Caco-2 (cell line): Measurements from ENCODE around the gene PCDH18. TPM values are rescaled to one million over a fixed set of nuclear protein-coding genes. Genes with fewer than 3 reads are reported as not detected.
"Not testable (repeated sequence)": the region's sequence is repeated elsewhere in the genome, so short reads cannot be mapped to it uniquely, and the experiment has no call there.

Source experiments
- BruUV-seq: library from RNA; stranded (reverse); fragments of 400-500 nt; replicated peaks from 2 replicates; lab custom pipeline; 2021; lab: Mats Ljungman, UMichigan
- CTCF ChIA-PET: fragments of 300-600 bp; sonication (Branson Sonifier 250); formaldehyde crosslinking; loops from one replicate; lab custom pipeline; 2022; ENCODE audit warnings: antibody characterized with exemption; lab: Charles Lee
- POLR2A ChIA-PET: fragments of 300-600 bp; sonication (Branson Sonifier 250); formaldehyde crosslinking; loops from one replicate; lab custom pipeline; 2022; ENCODE audit warnings: antibody characterized with exemption; lab: Charles Lee
- DNase-seq, 2 experiments: peaks; one replicate each; pipeline versions ENCODE4 v3.0.0 to v3.0.0-alpha.2; 2020 to 2022
- H3K27me3 ChIP-seq: replicated peaks from 2 replicates; pipeline ENCODE4 v1.6.0; 2011; ENCODE audit warnings: low read length; ENCODE audit not compliant: control insufficient read depth, insufficient read depth
- H3K36me3 ChIP-seq: 2 replicates; pipeline ENCODE4 v1.5.1; 2011; ENCODE audit warnings: low read length; ENCODE audit not compliant: control insufficient read depth, insufficient read depth
- H3K4me1 ChIP-seq: fragments of 250-450 bp; sonication (Bioruptor Pico); 2 replicates; pipeline ENCODE4 v1.5.1; 2020; ENCODE audit warnings: mild to moderate bottlenecking
- H3K4me3 ChIP-seq: 2 replicates; pipeline ENCODE4 v1.5.1; 2011; ENCODE audit warnings: low read depth, mild to moderate bottlenecking, control low read depth, low read length
- H3K9me3 ChIP-seq: fragments of 250-450 bp; sonication (Bioruptor Pico); 2 replicates; pipeline ENCODE4 v1.5.1; 2020; ENCODE audit warnings: mild to moderate bottlenecking, moderate library complexity
- H3K27ac Mint-ChIP-seq: one replicate; pipeline ENCODE4 v1.8.0; 2022; ENCODE audit warnings: mixed read lengths; ENCODE audit not compliant: unreplicated experiment
- H3K27me3 Mint-ChIP-seq: one replicate; pipeline ENCODE4 v1.8.0; 2022; ENCODE audit warnings: mixed read lengths; ENCODE audit not compliant: insufficient read depth, unreplicated experiment
- H3K36me3 Mint-ChIP-seq: one replicate; pipeline ENCODE4 v1.8.0; 2022; ENCODE audit warnings: mild to moderate bottlenecking, mixed read lengths; ENCODE audit not compliant: insufficient read depth, unreplicated experiment
- H3K4me1 Mint-ChIP-seq: one replicate; pipeline ENCODE4 v1.8.0; 2022; ENCODE audit warnings: low read depth, mixed read lengths; ENCODE audit not compliant: unreplicated experiment
- H3K4me3 Mint-ChIP-seq: one replicate; pipeline ENCODE4 v1.8.0; 2022; ENCODE audit warnings: mild to moderate bottlenecking, moderate library complexity, mixed read lengths; ENCODE audit not compliant: unreplicated experiment
- H3K9me3 Mint-ChIP-seq: one replicate; pipeline ENCODE4 v1.8.0; 2022; ENCODE audit warnings: mixed read lengths; ENCODE audit not compliant: unreplicated experiment
- CTCF ChIP-seq, 2 experiments: fragments of 200-600 bp in 1 of 2; IDR thresholded peaks; 1 replicate in 1 of 2; 2 replicates in 1 of 2; pipeline versions ENCODE4 v1.5.1 to v1.8.0; 2011 to 2022; ENCODE audit warnings: antibody characterized with exemption in 1 of 2, control low read depth in 1 of 2, inconsistent platforms in 1 of 2, low read depth in 1 of 2, low read length in 1 of 2, mild to moderate bottlenecking in 1 of 2, moderate library complexity in 1 of 2; ENCODE audit not compliant: insufficient read depth in 1 of 2, severe bottlenecking in 1 of 2, unreplicated experiment in 1 of 2
- intact Hi-C: fragments of 100-400 bp; cut with micrococcal nuclease; formaldehyde crosslinking; loops from one replicate; pipeline ENCODE4 v1.10.0; 2022; ENCODE audit not compliant: unreplicated experiment
- total RNA-seq: library from RNA; stranded (reverse); gene quantifications from 2 replicates; pipeline ENCODE4 v1.2.3, GENCODE V29; 2022

Gene PCDH18
- total RNA-seq, 1 experiment from 2014 or later = 0.29 TPM

GRCh38 chr4:137521053-137521452, 11.2 kb downstream of the PCDH18 start:
- H3K4me1 ChIP-seq = no peaks in the 10 kb centered on the region
- no peaks in the 10 kb centered on the region for H3K9me3 Mint-ChIP-seq
- no peak for DNase-seq
- POLR2A ChIA-PET = no interaction called here
- H3K27me3 ChIP-seq = no peaks in the 10 kb centered on the region
- H3K4me3 ChIP-seq = no peak overlapping the region
- no peaks in the 10 kb centered on the region for H3K36me3 ChIP-seq
- H3K27ac Mint-ChIP-seq = no peak overlapping the region
- no peaks in the 10 kb centered on the region for H3K9me3 ChIP-seq
- H3K36me3 Mint-ChIP-seq = no peaks in the 10 kb centered on the region
- CTCF ChIA-PET = no interaction called here
- no peaks in the 10 kb centered on the region for H3K27me3 Mint-ChIP-seq
- intact Hi-C loops = no loop called here
- TF ChIP-seq CTCF (IDR thresholded peaks at IDR 0.05; ENCODE audit: insufficient read depth in 1 of 2, low read depth in 1 of 2, low read length in 1 of 2, severe bottlenecking in 1 of 2, unreplicated experiment in 1 of 2) = no peak
- no TSS peak for BruUV-seq
- H3K4me1 Mint-ChIP-seq = no peaks in the 10 kb centered on the region
- no peak overlapping the region for H3K4me3 Mint-ChIP-seq

DNA sequence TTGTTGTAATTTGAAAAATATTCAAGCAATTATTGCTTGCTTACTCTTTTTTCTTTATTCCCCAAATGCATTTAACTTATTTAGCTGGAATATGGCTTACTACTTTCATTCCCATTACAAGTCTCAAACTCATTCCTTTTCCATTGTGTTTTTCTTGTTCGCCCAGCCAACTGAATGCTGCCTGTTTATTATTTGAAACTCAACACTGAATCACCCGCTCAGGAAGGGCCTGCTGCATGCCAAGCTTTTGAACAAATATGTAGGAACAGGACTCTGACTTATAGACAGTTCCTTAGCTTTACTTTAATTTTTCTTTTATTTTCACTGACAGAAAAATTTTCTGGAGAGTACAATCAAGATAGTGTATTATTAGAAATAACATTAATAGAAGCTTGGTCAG, 12.9 kb downstream of the PCDH18 start:
- Histone ChIP-seq H3K36me3 (no peaks in the 10 kb centered on the region), H3K4me1 (no peaks in the 10 kb centered on the region), H3K9me3 (no peaks in the 10 kb centered on the region), H3K27me3 (no peaks in the 10 kb centered on the region), H3K4me3 (no peak overlapping the region)
- H3K9me3 Mint-ChIP-seq = no peaks in the 10 kb centered on the region
- intact Hi-C loops = no loop called here
- H3K4me1 Mint-ChIP-seq = no peaks in the 10 kb centered on the region
- TF ChIP-seq CTCF (IDR thresholded peaks at IDR 0.05; ENCODE audit: insufficient read depth in 1 of 2, low read depth in 1 of 2, low read length in 1 of 2, severe bottlenecking in 1 of 2, unreplicated experiment in 1 of 2) = no peak
- H3K4me3 Mint-ChIP-seq = no peak overlapping the region
- H3K27ac Mint-ChIP-seq = no peak overlapping the region
- no peaks in the 10 kb centered on the region for H3K27me3 Mint-ChIP-seq
- no TSS peak for BruUV-seq
- DNase-seq = no peak
- ChIA-PET CTCF (no interaction called here), POLR2A (no interaction called here)
- no peaks in the 10 kb centered on the region for H3K36me3 Mint-ChIP-seq

GRCh38 chr4:137517323-137517722, 15.0 kb downstream of the PCDH18 start:
- H3K9me3 ChIP-seq, H3K27ac Mint-ChIP-seq, H3K4me1 Mint-ChIP-seq, H3K9me3 Mint-ChIP-seq, H3K4me1 ChIP-seq, POLR2A ChIA-PET, H3K27me3 ChIP-seq, H3K36me3 ChIP-seq, DNase-seq, H3K4me3 ChIP-seq, CTCF ChIA-PET, H3K27me3 Mint-ChIP-seq, H3K36me3 Mint-ChIP-seq, intact Hi-C loops, H3K4me3 Mint-ChIP-seq, BruUV-seq: not testable (repeated sequence)
